H1 (cell line): Measurements from ENCODE around the gene CAPN13. TPM values are rescaled to one million over a fixed set of nuclear protein-coding genes. Genes with fewer than 3 reads are reported as not detected.

Experiments used
- CTCF ChIA-PET: fragments of 300-600 bp; sonication (Branson Sonifier 250); formaldehyde crosslinking; loops from one replicate; lab custom pipeline; 2021; ENCODE audit not compliant: partially characterized antibody; lab: Charles Lee
- POLR2A ChIA-PET: fragments of 300-600 bp; sonication (Branson Sonifier 250); formaldehyde crosslinking; loops from one replicate; lab custom pipeline; 2021; ENCODE audit warnings: inconsistent platforms; ENCODE audit not compliant: partially characterized antibody; lab: Charles Lee
- DNase-seq, 2 experiments: peaks; one replicate each; pipeline versions ENCODE4 v3.0.0 to v3.0.0-alpha.2; 2010 to 2022; ENCODE audit warnings: low spot score in 2 of 2, low read depth in 1 of 2, mixed read lengths in 1 of 2
- FAIRE-seq: peaks from 2 replicates; lab custom pipeline; 2011; peaks lifted over from hg19 to GRCh38; lab: Jason Lieb, UNC
- H2AFZ ChIP-seq: 2 replicates; pipeline ENCODE4 v1.8.1; 2012; ENCODE audit warnings: low read length, inconsistent platforms
- H2AK5ac ChIP-seq: 2 replicates; pipeline ENCODE4 v1.6.1; 2013; ENCODE audit warnings: low read depth, low read length
- H2BK120ac ChIP-seq: replicated peaks from 2 replicates; pipeline ENCODE3; 2013; ENCODE audit warnings: low read depth, low read length, inconsistent platforms
- H2BK12ac ChIP-seq: 2 replicates; pipeline ENCODE4 v1.6.1; 2013; ENCODE audit warnings: low read depth, low read length
- H2BK15ac ChIP-seq: 2 replicates; pipeline ENCODE4 v1.6.1; 2013; ENCODE audit warnings: low read length
- H2BK20ac ChIP-seq: 2 replicates; pipeline ENCODE4 v1.6.1; 2013; ENCODE audit warnings: low read length
- H2BK5ac ChIP-seq: 2 replicates; pipeline ENCODE4 v1.6.1; 2013; ENCODE audit warnings: low read depth, low read length
- H3K14ac ChIP-seq: 2 replicates; pipeline ENCODE4 v1.6.1; 2013; ENCODE audit warnings: inconsistent platforms; ENCODE audit not compliant: insufficient read length
- H3K18ac ChIP-seq: 2 replicates; pipeline ENCODE4 v1.6.1; 2013; ENCODE audit warnings: low read length; ENCODE audit errors: extremely low read depth
- H3K23ac ChIP-seq: 2 replicates; pipeline ENCODE4 v1.6.1; 2013; ENCODE audit warnings: inconsistent platforms; ENCODE audit not compliant: insufficient read length
- H3K23me2 ChIP-seq: 2 replicates; pipeline ENCODE4 v1.6.1; 2013; ENCODE audit warnings: low read depth, low read length
- H3K27ac ChIP-seq: 2 replicates; pipeline ENCODE4 v1.6.1; 2011; ENCODE audit warnings: low read depth, low read length, inconsistent platforms
- H3K27me3 ChIP-seq, 4 experiments: replicated peaks in 1 of 4; 1 replicate in 1 of 4; 2 replicates in 3 of 4; pipeline versions ENCODE4 v1.6.1 to v1.8.1; 2011 to 2013; ENCODE audit warnings: low read length in 3 of 4, mild to moderate bottlenecking in 3 of 4, inconsistent platforms in 2 of 4, mixed read lengths in 2 of 4, moderate library complexity in 1 of 4; ENCODE audit not compliant: control insufficient read depth in 3 of 4, insufficient read depth in 3 of 4; ENCODE audit errors: extremely low read depth in 1 of 4
- H3K36me3 ChIP-seq, 4 experiments: 2 replicates each; pipeline versions ENCODE4 v1.6.1 to v1.8.1; 2011 to 2013; ENCODE audit warnings: mild to moderate bottlenecking in 4 of 4, low read length in 3 of 4, moderate library complexity in 2 of 4, control low read depth in 1 of 4, inconsistent platforms in 1 of 4; ENCODE audit not compliant: insufficient read depth in 4 of 4, control insufficient read depth in 2 of 4
- H3K4ac ChIP-seq: replicated peaks from 2 replicates; pipeline ENCODE3; 2013; ENCODE audit warnings: low read length, low read depth, mixed read lengths, inconsistent platforms; ENCODE audit not compliant: insufficient read length
- H3K4me1 ChIP-seq, 4 experiments: replicated peaks in 1 of 4; 1 replicate in 1 of 4; 2 replicates in 3 of 4; pipeline versions ENCODE4 v1.6.1 to v1.8.1; 2011 to 2013; ENCODE audit warnings: low read length in 3 of 4, inconsistent platforms in 2 of 4, mixed read lengths in 1 of 4; ENCODE audit not compliant: insufficient read depth in 4 of 4, control insufficient read depth in 3 of 4
- H3K4me2 ChIP-seq, 2 experiments: 2 replicates each; pipeline versions ENCODE4 v1.6.1 to v1.8.1; 2011 to 2013; ENCODE audit warnings: low read depth in 2 of 2, low read length in 2 of 2, control low read depth in 1 of 2, inconsistent platforms in 1 of 2, mild to moderate bottlenecking in 1 of 2; ENCODE audit not compliant: insufficient read depth in 1 of 2
- H3K4me3 ChIP-seq, 4 experiments: fragments of 200-600, 300-600 bp in 1 of 4; sonication (generic), shearing (Covaris generic), sonication (Bioruptor Twin) in 1 of 4; 2 replicates each; pipeline versions ENCODE4 v1.5.1 to v1.8.1; 2011 to 2016; ENCODE audit warnings: low read length in 4 of 4, low read depth in 3 of 4, control low read depth in 2 of 4, inconsistent platforms in 2 of 4, mild to moderate bottlenecking in 2 of 4, mixed read lengths in 1 of 4, moderate library complexity in 1 of 4; ENCODE audit not compliant: insufficient read depth in 2 of 4; ENCODE audit errors: extremely low read depth in 1 of 4
- H3K56ac ChIP-seq: replicated peaks from 2 replicates; pipeline ENCODE3; 2013; ENCODE audit warnings: low read depth, mild to moderate bottlenecking, mixed read lengths, low read length, inconsistent platforms; ENCODE audit not compliant: insufficient read length
- H3K79me1 ChIP-seq: 2 replicates; pipeline ENCODE4 v1.6.1; 2013; ENCODE audit warnings: low read depth, low read length, control low read depth
- H3K79me2 ChIP-seq, 2 experiments: 2 replicates each; pipeline versions ENCODE4 v1.6.1 to v1.8.1; 2012 to 2013; ENCODE audit warnings: low read length in 2 of 2, mild to moderate bottlenecking in 2 of 2, inconsistent platforms in 1 of 2; ENCODE audit not compliant: insufficient read depth in 2 of 2, control insufficient read depth in 1 of 2
- H3K9ac ChIP-seq, 4 experiments: replicated peaks in 1 of 4; 1 replicate in 1 of 4; 2 replicates in 3 of 4; pipeline versions ENCODE4 v1.6.1 to v1.8.1; 2011 to 2013; ENCODE audit warnings: low read depth in 3 of 4, low read length in 3 of 4, control low read depth in 2 of 4, mild to moderate bottlenecking in 2 of 4, moderate library complexity in 2 of 4, inconsistent platforms in 1 of 4; ENCODE audit errors: extremely low read depth in 1 of 4
- H3K9me3 ChIP-seq, 2 experiments: 2 replicates each; pipeline versions ENCODE4 v1.6.1 to v1.8.1; 2012 to 2013; ENCODE audit warnings: mild to moderate bottlenecking in 2 of 2, moderate library complexity in 2 of 2, control low read depth in 1 of 2, inconsistent platforms in 1 of 2, low read depth in 1 of 2, low read length in 1 of 2, mixed read lengths in 1 of 2; ENCODE audit not compliant: insufficient read depth in 2 of 2
- H4K20me1 ChIP-seq, 2 experiments: replicated peaks in 1 of 2; 2 replicates each; pipeline versions ENCODE3 to v1.8.1; 2011 to 2013; ENCODE audit warnings: inconsistent platforms in 2 of 2, low read length in 2 of 2, mild to moderate bottlenecking in 1 of 2; ENCODE audit not compliant: insufficient read depth in 2 of 2, control insufficient read depth in 1 of 2
- H4K5ac ChIP-seq: 2 replicates; pipeline ENCODE4 v1.6.1; 2013; ENCODE audit warnings: low read length, low read depth, mixed read lengths, inconsistent platforms; ENCODE audit not compliant: insufficient read length
- H4K8ac ChIP-seq: 2 replicates; pipeline ENCODE4 v1.8.0; 2013; ENCODE audit warnings: mild to moderate bottlenecking, moderate library complexity, low read length, inconsistent platforms; ENCODE audit not compliant: insufficient read depth; ENCODE audit errors: extremely low read depth
- H4K91ac ChIP-seq: replicated peaks from 2 replicates; pipeline ENCODE3; 2013; ENCODE audit warnings: low read length, mixed read lengths, inconsistent platforms; ENCODE audit not compliant: insufficient read length
- CBX5 ChIP-seq: fragments of 300-800, 300-1000 bp; sonication (generic); IDR thresholded peaks from 2 replicates; pipeline ENCODE4 v1.7.1; 2016; ENCODE audit warnings: antibody characterized with exemption, low read length, low read depth
- EGR1 ChIP-seq: IDR thresholded peaks from 2 replicates; pipeline ENCODE4 v1.6.1; 2011; ENCODE audit warnings: low read depth, low read length, borderline replicate concordance
- EZH2 ChIP-seq: fragments of 200-600 bp; sonication (generic); IDR thresholded peaks from 2 replicates; pipeline ENCODE4 v1.7.1; 2012; ENCODE audit warnings: low read depth, mild to moderate bottlenecking, moderate library complexity, low read length, inconsistent platforms; ENCODE audit not compliant: severe bottlenecking
- FOSL1 ChIP-seq: IDR thresholded peaks from 2 replicates; pipeline ENCODE4 v1.6.1; 2011; ENCODE audit warnings: mild to moderate bottlenecking, low read depth, low read length, moderate library complexity; ENCODE audit not compliant: insufficient read depth
- JUN ChIP-seq: IDR thresholded peaks from 2 replicates; pipeline ENCODE4 v1.6.1; 2011; ENCODE audit warnings: low read depth, mild to moderate bottlenecking, improper control_type of control experiment, low read length
- KDM5A ChIP-seq: fragments of 200-600 bp; IDR thresholded peaks from 2 replicates; pipeline ENCODE4 v1.7.1; 2012; ENCODE audit warnings: mild to moderate bottlenecking, low read length, inconsistent platforms, mixed read lengths
- MAFK ChIP-seq: IDR thresholded peaks from 2 replicates; pipeline ENCODE4 v1.6.1; 2012; ENCODE audit warnings: low read depth, mild to moderate bottlenecking, improper control_type of control experiment, low read length
- NANOG ChIP-seq: IDR thresholded peaks from 2 replicates; pipeline ENCODE4 v1.6.1; 2011; ENCODE audit warnings: low read length, low read depth, mild to moderate bottlenecking, inconsistent platforms; ENCODE audit not compliant: insufficient read depth, poor library complexity, severe bottlenecking
- POLR2AphosphoS5 ChIP-seq: IDR thresholded peaks from 2 replicates; pipeline ENCODE4 v1.6.1; 2011; ENCODE audit warnings: low read depth, low read length
- RXRA ChIP-seq: IDR thresholded peaks from 2 replicates; pipeline ENCODE4 v1.6.1; 2011; ENCODE audit warnings: low read depth, mild to moderate bottlenecking, low read length, moderate library complexity; ENCODE audit not compliant: insufficient read depth
- SIN3A ChIP-seq, 2 experiments: IDR thresholded peaks in 1 of 2; conservative IDR thresholded peaks in 1 of 2; 2 replicates each; pipeline ENCODE4 v1.6.1; 2011 to 2012; ENCODE audit warnings: low read length in 2 of 2, improper control_type of control experiment in 1 of 2, low read depth in 1 of 2, mild to moderate bottlenecking in 1 of 2
- SP4 ChIP-seq: IDR thresholded peaks from 2 replicates; pipeline ENCODE4 v1.6.1; 2012; ENCODE audit warnings: low read length, inconsistent platforms
- TAF1 ChIP-seq: IDR thresholded peaks from 2 replicates; pipeline ENCODE4 v1.6.1; 2011; ENCODE audit warnings: mild to moderate bottlenecking, low read depth, low read length
- WGBS, 2 experiments: shearing (Covaris generic) in 1 of 2; methylation state at CpG; one replicate each; pipeline versions ENCODE4 v1.1.6 to v1.1.7; 2013 to 2015; ENCODE audit warnings: low lambda C conversion rate in 2 of 2, mixed read lengths in 2 of 2, inconsistent platforms in 1 of 2, low coverage in 1 of 2, missing lambda C conversion rate in 1 of 2; ENCODE audit not compliant: insufficient replicate concordance in 2 of 2, insufficient coverage in 1 of 2, insufficient read length in 1 of 2; ENCODE audit errors: extremely low coverage in 1 of 2, missing lambda C conversion rate in 1 of 2; 5-methylcytosine and 5-hydroxymethylcytosine counted together
- polyA plus RNA-seq, 7 experiments: library from polyadenylated mRNA; depleted of rRNA in 3 of 7; stranded (reverse) in 5 of 7; unstranded in 2 of 7; fragments of >200 nt in 5 of 7; fragments of 200-250 nt in 2 of 7; gene quantifications; 1 replicate in 5 of 7; 2 replicates in 1 of 7; 4 replicates in 1 of 7; pipeline versions ENCODE4 v1.2.1 to v1.2.3, GENCODE V29; 2011 to 2013; ENCODE audit warnings: missing spikeins in 2 of 7, mixed read lengths in 2 of 7
- total RNA-seq: library from RNA; stranded (reverse); fragmentation: NEBNext Ultra II Directional; extraction: Animal tissue kit (Norgen Biotek cat#: 25700); gene quantifications from 2 replicates; pipeline ENCODE4 v1.2.1, GENCODE V29; 2021
- TF ChIP-seq, protein P1 (sequence below): IDR thresholded peaks from 2 replicates; pipeline ENCODE4 v1.6.1; 2011; ENCODE audit warnings: low read length, improper control_type of control experiment

The CAPN13 gene
- total and polyA plus RNA-seq, 2 of the 8 experiments (the other 6 are each of a cell fraction or from before 2014, with no cell fraction given), result 2.4 TPM

DNA sequence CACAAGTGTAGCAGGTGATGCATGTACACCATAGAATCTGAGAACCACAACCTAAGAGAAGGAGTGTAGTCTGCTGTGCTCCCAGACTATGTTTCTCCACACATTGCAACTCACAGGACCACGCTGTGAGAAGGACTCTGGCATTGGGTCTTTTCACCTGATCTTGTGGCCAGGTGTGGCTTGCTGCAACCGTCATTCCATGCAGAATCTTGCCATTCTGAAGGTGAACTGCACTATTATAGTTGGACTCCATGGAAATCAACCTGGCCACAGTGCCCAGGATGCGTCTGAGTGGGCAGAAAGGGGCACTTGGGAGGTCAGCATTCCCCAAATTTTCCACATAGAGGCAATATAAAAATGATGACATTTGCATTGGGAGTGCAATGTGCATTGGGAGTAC lies 122.2 kb downstream of the CAPN13 start:
- H3K4me1 ChIP-seq, result no peaks in the 10 kb centered on the region
- H3K27me3 ChIP-seq, result no peaks in the 10 kb centered on the region
- H3K27ac ChIP-seq, result no peak overlapping the region
- no peak overlapping the region for H2AFZ ChIP-seq
- H2BK20ac ChIP-seq, result no peak overlapping the region
- no peaks in the 10 kb centered on the region; the same call in 1 of the 2 replicates for H3K79me1 ChIP-seq
- ChIA-PET POLR2A (no interaction called here), CTCF (interaction anchor here (1.7 to 13.9 kb wide), 9 partner anchors 9 to 511 kb away, joined by 4 to 217 read pairs (median 11); no protein-coding TSS in a partner anchor)
- H4K5ac ChIP-seq, result no peak overlapping the region
- no peak overlapping the region for H3K4me2 ChIP-seq
- no peak overlapping the region for H3K18ac ChIP-seq
- H3K9me3 ChIP-seq, result no peaks in the 10 kb centered on the region
- DNase-seq, result peak in 1 of 2 experiments; percentile 10
- H3K36me3 ChIP-seq, result no peaks in the 10 kb centered on the region
- H2BK5ac ChIP-seq, result no peak overlapping the region
- no peaks in the 10 kb centered on the region for H4K20me1 ChIP-seq
- no peak overlapping the region for H3K4me3 ChIP-seq
- H2BK120ac ChIP-seq, result no peak overlapping the region
- no peaks in the 10 kb centered on the region for H3K79me2 ChIP-seq
- H3K23ac ChIP-seq, result no peak overlapping the region
- no peak overlapping the region for H3K14ac ChIP-seq
- H3K9ac ChIP-seq, result no peak overlapping the region
- H2BK15ac ChIP-seq, result no peak overlapping the region
- H3K4ac ChIP-seq, result no peak overlapping the region
- no peak overlapping the region for H4K91ac ChIP-seq
- 92% methylated on average over 3 of the region's 3 CpGs; no CpG with 5 or more reads in 1 of the 2 experiments for WGBS, 2 experiments
- no peak for FAIRE-seq
- no peak overlapping the region for H4K8ac ChIP-seq
- no peak overlapping the region for H3K56ac ChIP-seq
- H2AK5ac ChIP-seq, result no peak overlapping the region
- H2BK12ac ChIP-seq, result no peak overlapping the region
- H3K23me2 ChIP-seq, result no peaks in the 10 kb centered on the region
- TF ChIP-seq CBX5, result no peak
- no peak for TF ChIP-seq KDM5A
- TF ChIP-seq POLR2AphosphoS5, result no peak
- TF ChIP-seq FOSL1, result no peak
- TF ChIP-seq MAFK, result no peak
- TF ChIP-seq EZH2, result no peak
- TF ChIP-seq, protein P1, sequence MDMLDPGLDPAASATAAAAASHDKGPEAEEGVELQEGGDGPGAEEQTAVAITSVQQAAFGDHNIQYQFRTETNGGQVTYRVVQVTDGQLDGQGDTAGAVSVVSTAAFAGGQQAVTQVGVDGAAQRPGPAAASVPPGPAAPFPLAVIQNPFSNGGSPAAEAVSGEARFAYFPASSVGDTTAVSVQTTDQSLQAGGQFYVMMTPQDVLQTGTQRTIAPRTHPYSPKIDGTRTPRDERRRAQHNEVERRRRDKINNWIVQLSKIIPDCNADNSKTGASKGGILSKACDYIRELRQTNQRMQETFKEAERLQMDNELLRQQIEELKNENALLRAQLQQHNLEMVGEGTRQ, result no peak
- TF ChIP-seq EGR1, result no peak
- TF ChIP-seq NANOG, result no peak
- no peak for TF ChIP-seq TAF1
- no peak for TF ChIP-seq SIN3A (conservative IDR thresholded peaks at IDR 0.05 in 1 of 2, IDR thresholded peaks at IDR 0.05 in 1 of 2; ENCODE audit: low read depth in 1 of 2, low read length in 2 of 2)
- no peak for TF ChIP-seq RXRA
- no peak for TF ChIP-seq JUN
- TF ChIP-seq SP4, result no peak
